ENCODE data around the gene HOGA1. TPM values are rescaled to one million over a fixed set of nuclear protein-coding genes. Genes with fewer than 3 reads are reported as not detected.

HOGA1 gene
- total and polyA plus RNA-seq, 4 donors, result 21.7 to 31.4 (median 22.8) TPM

DNA sequence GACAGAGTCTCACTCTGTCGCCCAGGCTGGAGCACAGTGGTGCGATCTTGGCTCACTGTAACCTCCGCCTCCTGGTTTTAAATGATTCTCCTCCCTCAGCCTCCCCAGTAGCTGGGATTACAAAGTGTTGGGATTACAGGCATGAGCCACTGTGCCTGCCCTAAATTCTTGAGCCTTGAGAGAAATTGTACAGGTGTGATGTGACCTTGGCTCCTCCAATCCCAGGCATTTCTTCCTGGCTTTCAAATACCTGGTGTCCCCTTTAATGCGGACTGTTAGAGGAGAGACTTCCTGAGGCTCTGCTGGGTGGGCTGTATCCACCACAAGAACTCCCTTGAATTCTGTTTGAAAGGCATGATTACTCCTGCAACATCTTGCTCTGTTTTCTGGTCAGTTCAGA lies 34.1 kb downstream of the HOGA1 start:
- TF ChIP-seq, protein P1, sequence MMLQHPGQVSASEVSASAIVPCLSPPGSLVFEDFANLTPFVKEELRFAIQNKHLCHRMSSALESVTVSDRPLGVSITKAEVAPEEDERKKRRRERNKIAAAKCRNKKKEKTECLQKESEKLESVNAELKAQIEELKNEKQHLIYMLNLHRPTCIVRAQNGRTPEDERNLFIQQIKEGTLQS (IDR thresholded peaks at IDR 0.05), result no peak
- no peak for TF ChIP-seq EGR1 (IDR thresholded peaks at IDR 0.05; ENCODE audit: low read depth in 2 of 2)
- TF ChIP-seq TAF1 (conservative IDR thresholded peaks at IDR 0.05), result no peak
- no peak for TF ChIP-seq FOXA2 (IDR thresholded peaks at IDR 0.05)
- no peak for TF ChIP-seq HNF4G (IDR thresholded peaks at IDR 0.05)
- TF ChIP-seq, protein P2, sequence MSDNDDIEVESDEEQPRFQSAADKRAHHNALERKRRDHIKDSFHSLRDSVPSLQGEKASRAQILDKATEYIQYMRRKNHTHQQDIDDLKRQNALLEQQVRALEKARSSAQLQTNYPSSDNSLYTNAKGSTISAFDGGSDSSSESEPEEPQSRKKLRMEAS (IDR thresholded peaks at IDR 0.05), result no peak
- TF ChIP-seq GABPA (IDR thresholded peaks at IDR 0.05 in 1 of 2, conservative IDR thresholded peaks at IDR 0.05 in 1 of 2), result no peak
- TF ChIP-seq HNF4A (conservative IDR thresholded peaks at IDR 0.05), result no peak
- no peak for TF ChIP-seq SP1 (IDR thresholded peaks at IDR 0.05)
- TF ChIP-seq, protein P3, sequence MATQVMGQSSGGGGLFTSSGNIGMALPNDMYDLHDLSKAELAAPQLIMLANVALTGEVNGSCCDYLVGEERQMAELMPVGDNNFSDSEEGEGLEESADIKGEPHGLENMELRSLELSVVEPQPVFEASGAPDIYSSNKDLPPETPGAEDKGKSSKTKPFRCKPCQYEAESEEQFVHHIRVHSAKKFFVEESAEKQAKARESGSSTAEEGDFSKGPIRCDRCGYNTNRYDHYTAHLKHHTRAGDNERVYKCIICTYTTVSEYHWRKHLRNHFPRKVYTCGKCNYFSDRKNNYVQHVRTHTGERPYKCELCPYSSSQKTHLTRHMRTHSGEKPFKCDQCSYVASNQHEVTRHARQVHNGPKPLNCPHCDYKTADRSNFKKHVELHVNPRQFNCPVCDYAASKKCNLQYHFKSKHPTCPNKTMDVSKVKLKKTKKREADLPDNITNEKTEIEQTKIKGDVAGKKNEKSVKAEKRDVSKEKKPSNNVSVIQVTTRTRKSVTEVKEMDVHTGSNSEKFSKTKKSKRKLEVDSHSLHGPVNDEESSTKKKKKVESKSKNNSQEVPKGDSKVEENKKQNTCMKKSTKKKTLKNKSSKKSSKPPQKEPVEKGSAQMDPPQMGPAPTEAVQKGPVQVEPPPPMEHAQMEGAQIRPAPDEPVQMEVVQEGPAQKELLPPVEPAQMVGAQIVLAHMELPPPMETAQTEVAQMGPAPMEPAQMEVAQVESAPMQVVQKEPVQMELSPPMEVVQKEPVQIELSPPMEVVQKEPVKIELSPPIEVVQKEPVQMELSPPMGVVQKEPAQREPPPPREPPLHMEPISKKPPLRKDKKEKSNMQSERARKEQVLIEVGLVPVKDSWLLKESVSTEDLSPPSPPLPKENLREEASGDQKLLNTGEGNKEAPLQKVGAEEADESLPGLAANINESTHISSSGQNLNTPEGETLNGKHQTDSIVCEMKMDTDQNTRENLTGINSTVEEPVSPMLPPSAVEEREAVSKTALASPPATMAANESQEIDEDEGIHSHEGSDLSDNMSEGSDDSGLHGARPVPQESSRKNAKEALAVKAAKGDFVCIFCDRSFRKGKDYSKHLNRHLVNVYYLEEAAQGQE (IDR thresholded peaks at IDR 0.05), result no peak
- TF ChIP-seq, protein P4, sequence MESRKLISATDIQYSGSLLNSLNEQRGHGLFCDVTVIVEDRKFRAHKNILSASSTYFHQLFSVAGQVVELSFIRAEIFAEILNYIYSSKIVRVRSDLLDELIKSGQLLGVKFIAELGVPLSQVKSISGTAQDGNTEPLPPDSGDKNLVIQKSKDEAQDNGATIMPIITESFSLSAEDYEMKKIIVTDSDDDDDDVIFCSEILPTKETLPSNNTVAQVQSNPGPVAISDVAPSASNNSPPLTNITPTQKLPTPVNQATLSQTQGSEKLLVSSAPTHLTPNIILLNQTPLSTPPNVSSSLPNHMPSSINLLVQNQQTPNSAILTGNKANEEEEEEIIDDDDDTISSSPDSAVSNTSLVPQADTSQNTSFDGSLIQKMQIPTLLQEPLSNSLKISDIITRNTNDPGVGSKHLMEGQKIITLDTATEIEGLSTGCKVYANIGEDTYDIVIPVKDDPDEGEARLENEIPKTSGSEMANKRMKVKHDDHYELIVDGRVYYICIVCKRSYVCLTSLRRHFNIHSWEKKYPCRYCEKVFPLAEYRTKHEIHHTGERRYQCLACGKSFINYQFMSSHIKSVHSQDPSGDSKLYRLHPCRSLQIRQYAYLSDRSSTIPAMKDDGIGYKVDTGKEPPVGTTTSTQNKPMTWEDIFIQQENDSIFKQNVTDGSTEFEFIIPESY (IDR thresholded peaks at IDR 0.05), result no peak
- no peak for TF ChIP-seq NR2F2 (IDR thresholded peaks at IDR 0.05)
- no peak for TF ChIP-seq FOXA1 (IDR thresholded peaks at IDR 0.05)
- H3K9ac ChIP-seq (ENCODE audit: low read depth in 1 of 2, low read length in 2 of 2), result no peak overlapping the region
- H3K27ac ChIP-seq (ENCODE audit: low read depth in 1 of 2, low read length in 2 of 2), result no peak overlapping the region
- WGBS, result 94% methylated on average over 4 of the region's 4 CpGs
- no peaks in the 10 kb centered on the region for H3K9me3 ChIP-seq (ENCODE audit: control insufficient read depth in 4 of 4, low read length in 3 of 4)
- H3K4me1 ChIP-seq (ENCODE audit: control insufficient read depth in 4 of 4, insufficient read depth in 4 of 4, low read length in 3 of 4), result peaks cover 0 to 3% (median 2%) of the 10 kb centered on the region in 4 donors
- H3K27me3 ChIP-seq (ENCODE audit: control insufficient read depth in 4 of 4, insufficient read depth in 4 of 4, low read length in 3 of 4), result no peaks in the 10 kb centered on the region
- H3K4me3 ChIP-seq (ENCODE audit: low read depth in 1 of 3, low read length in 3 of 3), result no peak overlapping the region
- DNase-seq (ENCODE audit: low spot score), result no peak
- no peaks in the 10 kb centered on the region for H3K36me3 ChIP-seq (ENCODE audit: control insufficient read depth in 4 of 4, insufficient read depth in 3 of 4, low read depth in 1 of 4, low read length in 3 of 4)

DNA sequence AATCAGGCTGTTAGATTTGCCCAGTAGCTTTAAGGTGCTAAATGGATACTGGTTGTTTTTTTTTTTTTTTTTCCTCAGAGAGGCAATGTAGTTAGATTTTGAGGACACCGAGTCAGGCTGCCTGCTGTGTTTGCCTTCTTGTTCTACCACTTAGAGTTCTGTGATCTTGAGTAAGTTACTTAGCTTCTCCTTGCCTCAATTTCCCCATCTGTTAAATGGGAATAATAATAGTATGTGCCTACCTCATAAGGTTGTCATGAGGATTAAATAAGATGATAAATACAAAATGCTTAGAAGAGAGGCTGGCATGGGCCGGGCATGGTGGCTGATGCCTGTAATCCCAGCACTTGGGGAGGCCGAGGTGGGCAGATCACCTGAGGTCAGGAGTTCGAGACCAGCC lies 34.5 kb downstream of the HOGA1 start:
- Histone ChIP-seq H3K36me3 (ENCODE audit: control insufficient read depth in 4 of 4, insufficient read depth in 3 of 4, low read depth in 1 of 4, low read length in 3 of 4) (no peaks in the 10 kb centered on the region), H3K4me3 (ENCODE audit: low read depth in 1 of 3, low read length in 3 of 3) (no peak overlapping the region), H3K9me3 (ENCODE audit: control insufficient read depth in 4 of 4, low read length in 3 of 4) (no peaks in the 10 kb centered on the region), H3K27ac (ENCODE audit: low read depth in 1 of 2, low read length in 2 of 2) (no peak overlapping the region), H3K9ac (ENCODE audit: low read depth in 1 of 2, low read length in 2 of 2) (no peak overlapping the region), H3K27me3 (ENCODE audit: control insufficient read depth in 4 of 4, insufficient read depth in 4 of 4, low read length in 3 of 4) (no peaks in the 10 kb centered on the region), H3K4me1 (ENCODE audit: control insufficient read depth in 4 of 4, insufficient read depth in 4 of 4, low read length in 3 of 4) (peaks cover 0 to 6% (median 3%) of the 10 kb centered on the region in 4 donors)
- TF ChIP-seq, protein P4 (IDR thresholded peaks at IDR 0.05), result no peak
- TF ChIP-seq FOXA2 (IDR thresholded peaks at IDR 0.05) (no peak), HNF4A (conservative IDR thresholded peaks at IDR 0.05) (no peak), EGR1 (IDR thresholded peaks at IDR 0.05; ENCODE audit: low read depth in 2 of 2) (no peak), GABPA (IDR thresholded peaks at IDR 0.05 in 1 of 2, conservative IDR thresholded peaks at IDR 0.05 in 1 of 2) (no peak), JUND (IDR thresholded peaks at IDR 0.05) (no peak)
- WGBS, result 93% methylated on average over 4 of the region's 4 CpGs
- no peak for DNase-seq (ENCODE audit: low spot score)

Measured in liver (tissue), 9 donors.